BE2C (cell line): ENCODE data around the gene DNAH10.
A peak's percentile ranks its signal among the peaks of the same experiment; 100 is the strongest.

ENCODE experiments used
- DNase-seq: peaks from one replicate; pipeline ENCODE4 v3.0.0-alpha.2; 2020
- H3K27me3 ChIP-seq: fragments of 250-450 bp; sonication (Bioruptor Pico); 2 replicates; pipeline ENCODE4 v1.5.1; 2020; ENCODE audit warnings: mild to moderate bottlenecking
- H3K36me3 ChIP-seq: fragments of 250-450 bp; sonication (Bioruptor Pico); 2 replicates; pipeline ENCODE4 v1.5.1; 2020; ENCODE audit warnings: mild to moderate bottlenecking
- H3K4me1 ChIP-seq: fragments of 250-450 bp; sonication (Bioruptor Pico); 2 replicates; pipeline ENCODE4 v1.5.1; 2020
- H3K4me3 ChIP-seq: 2 replicates; pipeline ENCODE4 v1.5.1; 2011; ENCODE audit warnings: low read depth, low read length
- H3K9me3 ChIP-seq: fragments of 250-450 bp; sonication (Bioruptor Pico); 2 replicates; pipeline ENCODE4 v1.5.1; 2020
- CTCF ChIP-seq: IDR thresholded peaks from 2 replicates; pipeline ENCODE4 v1.5.1; 2012; ENCODE audit warnings: mild to moderate bottlenecking, low read depth, low read length

Gene DNAH10

GRCh38 chr12:123919980-123920360, 157.9 kb downstream of the DNAH10 start:
- Histone ChIP-seq H3K9me3 (no peaks in the 10 kb centered on the region), H3K36me3 (no peaks in the 10 kb centered on the region), H3K27me3 (no peaks in the 10 kb centered on the region), H3K4me1 (no peaks in the 10 kb centered on the region), H3K4me3 (no peak overlapping the region)
- no peak for TF ChIP-seq CTCF
- DNase-seq, result no peak

DNA sequence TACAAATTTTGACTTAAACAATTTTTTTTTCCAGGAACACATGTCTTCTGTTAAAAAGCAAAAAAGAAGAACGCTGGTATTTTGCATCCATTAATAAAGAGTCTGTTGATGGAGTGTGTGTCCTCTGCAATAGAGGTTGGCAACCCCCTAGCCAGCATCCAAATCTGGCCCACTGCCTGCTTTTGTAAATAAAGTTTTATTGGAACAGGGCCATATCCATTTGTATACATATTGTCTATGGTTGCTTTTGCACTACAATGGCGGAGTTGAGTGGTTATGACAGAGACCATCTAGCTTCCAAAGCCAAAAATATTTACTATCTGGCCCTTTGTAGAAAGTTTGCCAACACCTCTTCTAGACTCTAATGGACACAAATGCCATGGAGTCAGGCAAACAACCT, 160.9 kb downstream of the DNAH10 start:
- Histone ChIP-seq H3K4me1 (no peaks in the 10 kb centered on the region), H3K27me3 (no peaks in the 10 kb centered on the region), H3K36me3 (no peaks in the 10 kb centered on the region), H3K9me3 (no peaks in the 10 kb centered on the region), H3K4me3 (no peak overlapping the region)
- DNase-seq, result no peak
- TF ChIP-seq CTCF, result no peak

DNA sequence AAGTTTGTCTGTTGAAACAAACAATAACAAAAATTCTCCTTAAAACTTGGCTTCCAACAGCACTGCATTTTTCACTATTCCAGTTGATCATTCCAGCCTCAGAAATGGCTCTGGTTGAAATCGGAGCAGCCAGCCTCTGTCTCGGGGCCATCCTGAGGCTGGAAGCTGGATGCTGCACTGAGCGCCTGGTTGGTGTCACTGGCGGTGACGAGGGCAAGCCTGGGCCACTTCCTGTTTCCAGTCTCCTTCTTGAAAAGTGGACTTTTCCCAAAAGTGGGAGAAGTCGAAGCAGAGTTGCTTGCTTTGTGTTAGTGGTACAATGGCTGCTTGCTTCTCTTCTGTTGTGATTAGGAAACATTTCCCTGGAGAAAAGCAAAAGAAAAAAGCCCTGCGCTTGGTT, 161.8 kb downstream of the DNAH10 start:
- no peak overlapping the region for H3K4me3 ChIP-seq
- H3K36me3 ChIP-seq, result no peaks in the 10 kb centered on the region
- TF ChIP-seq CTCF, result no peak
- no peaks in the 10 kb centered on the region for H3K9me3 ChIP-seq
- H3K4me1 ChIP-seq, result no peaks in the 10 kb centered on the region
- no peaks in the 10 kb centered on the region for H3K27me3 ChIP-seq
- no peak for DNase-seq

DNA sequence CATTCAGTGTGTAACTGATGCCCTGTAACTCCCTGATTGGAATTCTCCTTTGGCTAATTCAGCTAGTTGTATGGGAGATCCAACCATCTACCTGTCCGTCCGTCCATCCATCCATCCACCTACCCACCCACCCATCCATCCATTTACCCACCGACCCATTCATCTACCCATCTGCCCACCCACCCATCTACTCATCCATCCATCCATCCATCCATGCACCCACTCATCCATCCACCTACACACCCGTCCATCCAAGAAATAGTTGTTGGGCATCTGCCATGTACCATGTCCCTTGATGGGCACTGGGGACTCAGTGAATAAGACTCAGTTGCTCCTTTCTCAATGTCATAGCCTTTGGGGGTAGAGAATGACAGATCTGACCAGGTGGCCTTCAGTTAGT, 162.4 kb downstream of the DNAH10 start:
- H3K9me3 ChIP-seq, result no peaks in the 10 kb centered on the region
- H3K27me3 ChIP-seq, result no peaks in the 10 kb centered on the region
- DNase-seq, result no peak
- no peak for TF ChIP-seq CTCF
- no peak overlapping the region for H3K4me3 ChIP-seq
- H3K4me1 ChIP-seq, result no peaks in the 10 kb centered on the region
- no peaks in the 10 kb centered on the region for H3K36me3 ChIP-seq

DNA sequence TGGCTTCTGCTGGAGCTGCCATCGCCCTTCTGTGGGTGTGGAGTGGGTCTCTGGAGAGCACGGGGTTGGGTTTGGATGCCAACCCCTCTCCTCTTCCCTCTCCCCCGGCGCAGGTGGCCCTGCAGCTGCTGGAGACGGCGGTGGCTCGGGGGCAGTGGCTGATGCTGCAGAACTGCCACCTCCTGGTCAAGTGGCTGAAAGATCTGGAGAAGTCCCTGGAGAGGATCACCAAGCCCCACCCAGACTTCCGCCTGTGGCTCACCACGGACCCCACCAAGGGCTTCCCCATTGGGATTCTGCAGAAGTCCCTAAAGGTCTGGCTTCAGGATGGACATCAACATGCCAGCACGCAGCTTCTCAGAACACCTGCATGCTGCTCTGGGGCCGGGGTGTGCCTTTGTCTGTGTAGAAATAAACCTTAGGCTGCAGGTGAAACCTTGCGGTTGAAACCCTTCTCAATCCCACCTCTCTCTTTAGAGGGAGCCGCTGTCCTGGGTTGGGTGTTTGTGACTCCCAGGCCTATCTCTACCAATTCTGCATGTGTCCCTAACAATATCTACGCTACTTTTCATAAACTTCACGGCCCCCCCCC, 166.3 kb downstream of the DNAH10 start:
- H3K27me3 ChIP-seq, result no peaks in the 10 kb centered on the region
- no peaks in the 10 kb centered on the region for H3K4me1 ChIP-seq
- no peaks in the 10 kb centered on the region for H3K9me3 ChIP-seq
- no peaks in the 10 kb centered on the region for H3K36me3 ChIP-seq
- TF ChIP-seq CTCF, result peak; percentile 37
- H3K4me3 ChIP-seq, result no peak overlapping the region
- DNase-seq, result peak; percentile 37

- Histone ChIP-seq H3K36me3 (no peaks in the 10 kb centered on the region), H3K27me3 (no peaks in the 10 kb centered on the region), H3K9me3 (no peaks in the 10 kb centered on the region), H3K4me3 (no peak overlapping the region), H3K4me1 (no peaks in the 10 kb centered on the region)
- TF ChIP-seq CTCF, result no peak
- DNase-seq, result no peak
Observed at GRCh38 chr12:123928897-123929296, 166.8 kb downstream of the DNAH10 start.
